SK-N-SH (cell line): ENCODE measurements around the gene TRAK1. TPM values are rescaled to one million over a fixed set of nuclear protein-coding genes. Genes with fewer than 3 reads are reported as not detected.
A peak's percentile ranks its signal among the peaks of the same experiment; 100 is the strongest.
"Not testable (repeated sequence)": the region's sequence is repeated elsewhere in the genome, so short reads cannot be mapped to it uniquely, and the experiment has no call there.

Experiments
- CTCF ChIA-PET: fragments of 300-600, 350-600 bp; formaldehyde crosslinking; extraction: SDS; loops from one replicate; lab custom pipeline; 2021; lab: Yijun Ruan, JAX
- POLR2A ChIA-PET: fragments of 350-600 bp; sonication (Branson Sonifier 250); formaldehyde crosslinking; extraction: SDS; loops from one replicate; lab custom pipeline; 2020; ENCODE audit warnings: antibody characterized with exemption, inconsistent platforms; lab: Yijun Ruan, JAX
- DNase-seq: peaks from one replicate; pipeline ENCODE4 v3.0.0; 2012
- H2AFZ ChIP-seq: fragments of 200-600 bp; sonication (generic); 2 replicates; pipeline ENCODE4 v1.8.1; 2016; ENCODE audit warnings: antibody characterized with exemption, mild to moderate bottlenecking, low read depth
- H3F3A ChIP-seq: fragments of 200-600 bp; sonication (generic); replicated peaks from 2 replicates; pipeline ENCODE3; 2016; ENCODE audit warnings: antibody characterized with exemption, mild to moderate bottlenecking; ENCODE audit not compliant: insufficient read depth
- H3K27ac ChIP-seq, 2 experiments: fragments of 200-500 bp in 1 of 2; fragments of 200-600 bp in 1 of 2; sonication (Bioruptor generic) in 1 of 2; sonication (generic), shearing (Covaris generic) in 1 of 2; 2 replicates each; pipeline versions ENCODE4 v1.5.1 to v1.6.1; 2014 to 2016; ENCODE audit warnings: low read depth in 2 of 2, inconsistent platforms in 1 of 2, low read length in 1 of 2, mild to moderate bottlenecking in 1 of 2, mixed read lengths in 1 of 2
- H3K27me3 ChIP-seq: fragments of 200-600 bp; sonication (generic), shearing (Covaris generic); 2 replicates; pipeline ENCODE4 v1.6.1; 2016; ENCODE audit warnings: mixed run types; ENCODE audit not compliant: insufficient read depth
- H3K36me3 ChIP-seq, 2 experiments: fragments of 200-500 bp in 1 of 2; fragments of 200-600 bp in 1 of 2; sonication (Bioruptor generic) in 1 of 2; sonication (generic) in 1 of 2; replicated peaks in 1 of 2; 2 replicates each; pipeline versions ENCODE3 to v1.5.1; 2014 to 2016; ENCODE audit warnings: low read length in 1 of 2, mild to moderate bottlenecking in 1 of 2; ENCODE audit not compliant: insufficient read depth in 2 of 2, control insufficient read depth in 1 of 2
- H3K4me1 ChIP-seq, 2 experiments: fragments of 200-500 bp in 1 of 2; fragments of 200-600 bp in 1 of 2; sonication (Bioruptor generic) in 1 of 2; sonication (generic), shearing (Covaris generic) in 1 of 2; 2 replicates each; pipeline versions ENCODE4 v1.5.1 to v1.6.1; 2014 to 2016; ENCODE audit warnings: low read depth in 1 of 2, low read length in 1 of 2, mixed run types in 1 of 2; ENCODE audit not compliant: insufficient read depth in 2 of 2, control insufficient read depth in 1 of 2
- H3K4me2 ChIP-seq: fragments of 200-600 bp; sonication (generic), shearing (Covaris generic); 2 replicates; pipeline ENCODE4 v1.6.1; 2017; ENCODE audit warnings: mixed run types
- H3K4me3 ChIP-seq, 2 experiments: fragments of 200-500 bp in 1 of 2; fragments of 200-600 bp in 1 of 2; sonication (Bioruptor generic) in 1 of 2; sonication (generic), shearing (Covaris generic) in 1 of 2; 2 replicates each; pipeline versions ENCODE4 v1.5.1 to v1.8.1; 2014 to 2016; ENCODE audit warnings: low read depth in 2 of 2, inconsistent platforms in 1 of 2, low read length in 1 of 2, mild to moderate bottlenecking in 1 of 2, mixed read lengths in 1 of 2, moderate library complexity in 1 of 2
- H3K79me2 ChIP-seq: fragments of 200-600 bp; sonication (generic); 2 replicates; pipeline ENCODE4 v1.8.1; 2017; ENCODE audit warnings: mild to moderate bottlenecking; ENCODE audit not compliant: insufficient read depth
- H3K9ac ChIP-seq: fragments of 200-600 bp; sonication (generic); 2 replicates; pipeline ENCODE4 v1.6.1; 2017; ENCODE audit warnings: mixed run types
- H3K9me2 ChIP-seq: fragments of 200-600 bp; sonication (generic); 2 replicates; pipeline ENCODE4 v1.6.1; 2017; ENCODE audit warnings: mixed run types
- H3K9me3 ChIP-seq: fragments of 200-600 bp; sonication (generic); 2 replicates; pipeline ENCODE4 v1.6.1; 2017; ENCODE audit warnings: mixed run types, mild to moderate bottlenecking, moderate library complexity
- H4K20me1 ChIP-seq: fragments of 200-600 bp; sonication (generic); 2 replicates; pipeline ENCODE4 v1.6.1; 2017; ENCODE audit warnings: mild to moderate bottlenecking, mixed run types; ENCODE audit not compliant: insufficient read depth
- CHD2 ChIP-seq: fragments of 150-350 bp; IDR thresholded peaks from 2 replicates; pipeline ENCODE4 v1.6.1; 2018; ENCODE audit warnings: low read length; ENCODE audit not compliant: partially characterized antibody
- CTCF ChIP-seq: fragments of 200-600 bp; sonication (generic); IDR thresholded peaks from 2 replicates; pipeline ENCODE4 v1.6.1; 2017; ENCODE audit warnings: antibody characterized with exemption, mild to moderate bottlenecking, moderate library complexity
- ELF1 ChIP-seq: IDR thresholded peaks from 2 replicates; pipeline ENCODE4 v1.4.0; 2012
- EP300 ChIP-seq, 2 experiments: IDR thresholded peaks; 2 replicates each; pipeline versions ENCODE4 v1.4.0 to v1.6.1; 2012; ENCODE audit warnings: borderline replicate concordance in 1 of 2, low read depth in 1 of 2, low read length in 1 of 2
- FOXJ3 ChIP-seq: sonication (generic); formaldehyde crosslinking; IDR thresholded peaks from 2 replicates; pipeline ENCODE4 v1.5.1; 2020; ENCODE audit warnings: mild to moderate bottlenecking, missing genetic modification reagents
- FOXM1 ChIP-seq: IDR thresholded peaks from 2 replicates; pipeline ENCODE4 v1.4.0; 2012; ENCODE audit warnings: low read depth, mild to moderate bottlenecking
- GABPA ChIP-seq: IDR thresholded peaks from 2 replicates; pipeline ENCODE4 v1.4.0; 2012; ENCODE audit warnings: low read depth, mild to moderate bottlenecking
- JUND ChIP-seq: IDR thresholded peaks from 2 replicates; pipeline ENCODE4 v1.4.0; 2012
- MXI1 ChIP-seq: IDR thresholded peaks from 2 replicates; pipeline ENCODE4 v1.6.1; 2012; ENCODE audit warnings: mild to moderate bottlenecking, low read depth, low read length, improper control_type of control experiment
- PBX3 ChIP-seq: IDR thresholded peaks from 2 replicates; pipeline ENCODE4; 2012
- RAD21 ChIP-seq: IDR thresholded peaks from 2 replicates; pipeline ENCODE4 v1.6.1; 2012; ENCODE audit warnings: mild to moderate bottlenecking, low read length
- RFX5 ChIP-seq: IDR thresholded peaks from 2 replicates; pipeline ENCODE4 v1.6.1; 2012; ENCODE audit warnings: mild to moderate bottlenecking, improper control_type of control experiment, low read length
- RXRA ChIP-seq: IDR thresholded peaks from 2 replicates; pipeline ENCODE4 v1.4.0; 2012; ENCODE audit warnings: low read depth, mild to moderate bottlenecking, borderline replicate concordance
- SIN3A ChIP-seq: IDR thresholded peaks from 2 replicates; pipeline ENCODE4 v1.6.1; 2012; ENCODE audit warnings: low read depth, mild to moderate bottlenecking, low read length, moderate library complexity, borderline replicate concordance
- TCF12 ChIP-seq: IDR thresholded peaks from 2 replicates; pipeline ENCODE4 v1.4.0; 2012
- ZBTB33 ChIP-seq: IDR thresholded peaks from 2 replicates; pipeline ENCODE4 v1.4.0; 2012; ENCODE audit warnings: low read depth, borderline replicate concordance
- WGBS: methylation state at CpG from one replicate; pipeline ENCODE4 v1.1.6; 2017; ENCODE audit warnings: low lambda C conversion rate; 5-methylcytosine and 5-hydroxymethylcytosine counted together
- polyA plus RNA-seq, 3 experiments: library from polyadenylated mRNA; depleted of rRNA; stranded (reverse); fragments of >200 nt; gene quantifications; 2 replicates each; pipeline ENCODE4 v1.2.3, GENCODE V29; 2012

Gene TRAK1
- polyA plus RNA-seq, 1 of the 3 experiments (the other 2 are of a cell fraction), result 12.5 TPM

GRCh38 chr3:42045708-42046243 lies 45.4 kb upstream of the TRAK1 start:
- ChIA-PET CTCF (interaction anchor here (1.1 to 3.2 kb wide), 4 partner anchors 9 to 54 kb away, joined by 3 to 18 read pairs (median 3); no protein-coding TSS in a partner anchor), POLR2A (no interaction called here)
- Histone ChIP-seq H3K9me3 (no peaks in the 10 kb centered on the region), H3K27ac (peak overlapping the region in 1 of 2 experiments; percentile 92; a peak in 1 of 4 replicates), H3K4me1 (peaks cover 19 to 25% of the 10 kb centered on the region in 2 experiments), H3K4me3 (no peak overlapping the region), H3K79me2 (peaks cover 27% of the 10 kb centered on the region), H3K4me2 (no peak overlapping the region), H3K27me3 (no peaks in the 10 kb centered on the region), H3F3A (peaks cover 35% of the 10 kb centered on the region), H2AFZ (no peak overlapping the region), H3K36me3 (no peaks in the 10 kb centered on the region), H3K9me2 (no peaks in the 10 kb centered on the region), H3K9ac (no peak overlapping the region), H4K20me1 (no peaks in the 10 kb centered on the region)
- WGBS, result 92% methylated on average over 2 of the region's 2 CpGs
- TF ChIP-seq ZBTB33, result no peak
- TF ChIP-seq RAD21, result no peak
- TF ChIP-seq RXRA, result no peak
- TF ChIP-seq RFX5, result no peak
- no peak for TF ChIP-seq GABPA
- no peak for TF ChIP-seq MXI1
- TF ChIP-seq PBX3, result no peak
- no peak for DNase-seq

- H3K4me3 ChIP-seq, H3K9me3 ChIP-seq, H4K20me1 ChIP-seq, DNase-seq, POLR2A ChIA-PET, CTCF ChIA-PET, H2AFZ ChIP-seq, H3K27ac ChIP-seq, H3K9me2 ChIP-seq, H3K4me2 ChIP-seq, H3K9ac ChIP-seq, H3K36me3 ChIP-seq, H3K27me3 ChIP-seq: not testable (repeated sequence)
- 86% methylated on average over 4 of the region's 4 CpGs for WGBS
- H3K4me1 ChIP-seq, result peaks cover 11 to 22% of the 10 kb centered on the region in 2 experiments; a peak in 3 of 4 replicates
- peaks cover 15% of the 10 kb centered on the region; the same call in 1 of the 2 replicates for H3K79me2 ChIP-seq
- H3F3A ChIP-seq, result peaks cover 19% of the 10 kb centered on the region
Observed at GRCh38 chr3:42048526-42048925, 42.6 kb upstream of the TRAK1 start.

- Histone ChIP-seq H3K4me1 (peaks cover 0 to 13% of the 10 kb centered on the region in 2 experiments; a peak in 1 of 4 replicates), H3K27me3 (no peaks in the 10 kb centered on the region), H3K9ac (no peak overlapping the region), H3K36me3 (no peaks in the 10 kb centered on the region), H3K9me3 (no peaks in the 10 kb centered on the region), H4K20me1 (no peaks in the 10 kb centered on the region), H3K4me2 (no peak overlapping the region), H3K4me3 (no peak overlapping the region), H3K27ac (no peak overlapping the region), H2AFZ (no peak overlapping the region), H3F3A (peaks cover 6% of the 10 kb centered on the region), H3K9me2 (no peaks in the 10 kb centered on the region), H3K79me2 (peaks cover 21% of the 10 kb centered on the region; the same call in 1 of the 2 replicates)
- CTCF ChIA-PET, result interaction anchor here (1.0 to 3.6 kb wide), 2 partner anchors 34 to 50 kb away, joined by 3 to 18 read pairs; no protein-coding TSS in a partner anchor
- TF ChIP-seq JUND (no peak), RAD21 (no peak), PBX3 (no peak), SIN3A (no peak), TCF12 (no peak), CHD2 (no peak), FOXJ3 (CRISPR knock-in tag) (no peak), CTCF (no peak), FOXM1 (no peak), EP300 (IDR thresholded peaks at IDR 0.05; ENCODE audit: borderline replicate concordance in 1 of 2, low read depth in 1 of 2, low read length in 1 of 2) (no peak), ELF1 (no peak)
- no peak for DNase-seq
- 83% methylated on average over 6 of the region's 6 CpGs for WGBS
- POLR2A ChIA-PET, result no interaction called here
Observed at GRCh38 chr3:42050126-42050525, 41.0 kb upstream of the TRAK1 start.
